Cardiac septum (tissue), 1 donor: ENCODE results near the gene ZKSCAN8. TPM values are rescaled to one million over a fixed set of nuclear protein-coding genes. Genes with fewer than 3 reads are reported as not detected.

Experiments used
- DNase-seq: peaks from one replicate; pipeline ENCODE4 v3.0.0-alpha.2; 2020; ENCODE audit warnings: low spot score
- intact Hi-C: fragments of 100-400 bp; cut with DNase I; formaldehyde crosslinking; loops from one replicate; pipeline ENCODE4 v1.14.0; 2022
- total RNA-seq: library from RNA; stranded (reverse); fragmentation: NEBNext Ultra II Directional; extraction: Animal tissue kit (Norgen Biotek cat#: 25700); gene quantifications from one replicate; pipeline ENCODE4 v1.2.1, GENCODE V29; 2021
- donor health status: DM: no; HTN: no; CAD: no.

ZKSCAN8 gene
- total RNA-seq, 1 donor from 2014 or later: 15.7 TPM

GRCh38 chr6:28188111-28188979, 46.7 kb downstream of the ZKSCAN8 start:
- intact Hi-C loops: no loop called here

GRCh38 chr6:28200020-28200419, 58.3 kb downstream of the ZKSCAN8 start:
- DNase-seq: no peak
- intact Hi-C loops: no loop called here

More at GRCh38 chr6:28188111-28188979, 46.7 kb downstream of the ZKSCAN8 start:
- DNase-seq: no peak

GRCh38 chr6:28203201-28203600, 61.5 kb downstream of the ZKSCAN8 start:
- DNase-seq: no peak
- intact Hi-C loops: no loop called here

GRCh38 chr6:28205879-28206278, 64.2 kb downstream of the ZKSCAN8 start:
- intact Hi-C loops: no loop called here
- no peak for DNase-seq

GRCh38 chr6:28206527-28206926, 64.8 kb downstream of the ZKSCAN8 start:
- intact Hi-C loops: no loop called here
- DNase-seq: no peak

- DNase-seq: no peak
- intact Hi-C loops: no loop called here
Measured at GRCh38 chr6:28206928-28207509, 65.3 kb downstream of the ZKSCAN8 start.

GRCh38 chr6:28207510-28208110, 65.9 kb downstream of the ZKSCAN8 start:
- no peak for DNase-seq
- intact Hi-C loops: no loop called here

GRCh38 chr6:28208111-28208659, 66.5 kb downstream of the ZKSCAN8 start:
- no peak for DNase-seq
- intact Hi-C loops: no loop called here

Other genes starting within 250 kb of the ZKSCAN8 start
- not detected for gene OR2B2, start 229.5 kb upstream of the ZKSCAN8 start, total RNA-seq
- gene OR2B6, start 184.6 kb upstream of the ZKSCAN8 start, total RNA-seq: not detected
- 0.13 TPM for gene ZNF165, start 61.3 kb upstream of the ZKSCAN8 start, total RNA-seq
- 1.9 TPM for gene ZSCAN16, start 17.3 kb upstream of the ZKSCAN8 start, total RNA-seq
- gene ZSCAN9, start 83.4 kb downstream of the ZKSCAN8 start, total RNA-seq: 8.4 TPM
- 2.4 TPM for gene ZKSCAN4, start 110.4 kb downstream of the ZKSCAN8 start, total RNA-seq
- gene NKAPL, start 117.4 kb downstream of the ZKSCAN8 start, total RNA-seq: 6.6 TPM
- 13.4 TPM for gene ZSCAN26, start 125.3 kb downstream of the ZKSCAN8 start, total RNA-seq
- gene PGBD1, start 139.7 kb downstream of the ZKSCAN8 start, total RNA-seq: 3.8 TPM
- 7.1 TPM for gene ZSCAN31, start 194.3 kb downstream of the ZKSCAN8 start, total RNA-seq
- gene ZKSCAN3, start 208.1 kb downstream of the ZKSCAN8 start, total RNA-seq: 5.3 TPM